GM23338 (cell line): ENCODE data around the gene EEF2KMT.
"Not testable (repeated sequence)": the region's sequence is repeated elsewhere in the genome, so short reads cannot be mapped to it uniquely, and the experiment has no call there.

ENCODE experiments used
- CTCF ChIP-seq, 2 experiments: fragments of 200-600 bp in 1 of 2; sonication (generic) in 1 of 2; conservative IDR thresholded peaks; 2 replicates each; pipeline versions ENCODE4 v1.5.1 to v1.6.1; 2016 to 2017; ENCODE audit warnings: antibody characterized with exemption in 2 of 2, low read depth in 2 of 2, mild to moderate bottlenecking in 2 of 2, moderate library complexity in 1 of 2
- EZH2 ChIP-seq: fragments of 200-600 bp; sonication (generic); IDR thresholded peaks from one replicate; pipeline ENCODE4 v1.8.0; 2017; ENCODE audit warnings: antibody characterized with exemption, mild to moderate bottlenecking, low read depth; ENCODE audit not compliant: unreplicated experiment

GRCh38 chr16:5080461-5080860 lies 17.1 kb downstream of the EEF2KMT start:
- not testable (repeated sequence) for TF ChIP-seq EZH2; CTCF (conservative IDR thresholded peaks at IDR 0.05; ENCODE audit: low read depth in 2 of 2)
